SU-DHL-6 (cell line): ENCODE results near the gene SCAMP2.

Experiments used
- EZH2phosphoT487 ChIP-seq: fragments of 200-600 bp; sonication (generic), shearing (Covaris generic); conservative IDR thresholded peaks from 2 replicates; pipeline ENCODE4 v1.6.1; 2018; ENCODE audit warnings: mild to moderate bottlenecking, antibody characterized with exemption, low read length, moderate library complexity, mixed read lengths
- TF ChIP-seq, protein P1 (sequence below): fragments of 200-600 bp; sonication (generic); IDR thresholded peaks from one replicate; pipeline ENCODE4 v1.5.1; 2017; ENCODE audit warnings: antibody characterized with exemption, mild to moderate bottlenecking, low read length, moderate library complexity; ENCODE audit not compliant: insufficient read depth, poor library complexity, severe bottlenecking

- TF ChIP-seq, protein P1, sequence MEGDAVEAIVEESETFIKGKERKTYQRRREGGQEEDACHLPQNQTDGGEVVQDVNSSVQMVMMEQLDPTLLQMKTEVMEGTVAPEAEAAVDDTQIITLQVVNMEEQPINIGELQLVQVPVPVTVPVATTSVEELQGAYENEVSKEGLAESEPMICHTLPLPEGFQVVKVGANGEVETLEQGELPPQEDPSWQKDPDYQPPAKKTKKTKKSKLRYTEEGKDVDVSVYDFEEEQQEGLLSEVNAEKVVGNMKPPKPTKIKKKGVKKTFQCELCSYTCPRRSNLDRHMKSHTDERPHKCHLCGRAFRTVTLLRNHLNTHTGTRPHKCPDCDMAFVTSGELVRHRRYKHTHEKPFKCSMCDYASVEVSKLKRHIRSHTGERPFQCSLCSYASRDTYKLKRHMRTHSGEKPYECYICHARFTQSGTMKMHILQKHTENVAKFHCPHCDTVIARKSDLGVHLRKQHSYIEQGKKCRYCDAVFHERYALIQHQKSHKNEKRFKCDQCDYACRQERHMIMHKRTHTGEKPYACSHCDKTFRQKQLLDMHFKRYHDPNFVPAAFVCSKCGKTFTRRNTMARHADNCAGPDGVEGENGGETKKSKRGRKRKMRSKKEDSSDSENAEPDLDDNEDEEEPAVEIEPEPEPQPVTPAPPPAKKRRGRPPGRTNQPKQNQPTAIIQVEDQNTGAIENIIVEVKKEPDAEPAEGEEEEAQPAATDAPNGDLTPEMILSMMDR, result no peak
- no peak for TF ChIP-seq EZH2phosphoT487
These were observed 5.1 kb upstream of the SCAMP2 start for GRCh38 chr15:74878273-74878672.
